HepG2 (cell line): Measurements from ENCODE around the gene RRAD. TPM values are rescaled to one million over a fixed set of nuclear protein-coding genes. Genes with fewer than 3 reads are reported as not detected.

ENCODE experiments used
- ARNT2 ChIP-seq: sonication (generic); formaldehyde crosslinking; IDR thresholded peaks from 2 replicates; pipeline ENCODE4 v1.8.0; 2022; ENCODE audit warnings: mild to moderate bottlenecking, low read depth, missing genetic modification reagents, moderate library complexity
- GZF1 ChIP-seq: sonication (generic); formaldehyde crosslinking; IDR thresholded peaks from 2 replicates; pipeline ENCODE4 v1.5.1; 2020; ENCODE audit warnings: mild to moderate bottlenecking, missing genetic modification reagents
- HNF4G ChIP-seq, 2 experiments: sonication (generic) in 1 of 2; formaldehyde crosslinking in 1 of 2; IDR thresholded peaks; 2 replicates each; pipeline versions ENCODE4 v1.4.0 to v1.6.1; 2011 to 2020; ENCODE audit warnings: borderline replicate concordance in 2 of 2, low read depth in 2 of 2, mild to moderate bottlenecking in 2 of 2, low read length in 1 of 2, missing genetic modification reagents in 1 of 2, moderate library complexity in 1 of 2
- HNRNPH1 ChIP-seq: fragments of 200-400 bp; formaldehyde crosslinking; optimal IDR thresholded peaks from 2 replicates; pipeline ENCODE3; 2017; ENCODE audit warnings: mild to moderate bottlenecking, low read depth, low read length
- MEIS2 ChIP-seq: sonication (generic); formaldehyde crosslinking; IDR thresholded peaks from 2 replicates; pipeline ENCODE4 v1.9.0; 2021; ENCODE audit warnings: mild to moderate bottlenecking, missing genetic modification reagents
- NCOA5 ChIP-seq: sonication (generic); formaldehyde crosslinking; IDR thresholded peaks from 2 replicates; pipeline ENCODE4 v1.4.0; 2020; ENCODE audit warnings: missing genetic modification reagents
- RAD21 ChIP-seq: fragments of 450-650 bp; formaldehyde crosslinking; IDR thresholded peaks from 2 replicates; pipeline ENCODE4 v1.5.0; 2020; ENCODE audit warnings: mild to moderate bottlenecking
- SMC3 ChIP-seq: IDR thresholded peaks from 2 replicates; pipeline ENCODE4 v1.6.1; 2011; ENCODE audit warnings: low read length, improper control_type of control experiment
- ZBTB4 ChIP-seq: sonication (generic); formaldehyde crosslinking; IDR thresholded peaks from 2 replicates; pipeline ENCODE4 v1.4.0; 2020; ENCODE audit warnings: missing genetic modification reagents, mild to moderate bottlenecking, borderline replicate concordance
- ZNF160 ChIP-seq: sonication (generic); formaldehyde crosslinking; IDR thresholded peaks from 2 replicates; pipeline ENCODE4 v1.8.0; 2022; ENCODE audit warnings: mild to moderate bottlenecking, inconsistent platforms, missing genetic modification reagents
- ZNF281 ChIP-seq: sonication (generic); formaldehyde crosslinking; IDR thresholded peaks from 2 replicates; pipeline ENCODE4 v1.4.0; 2020; ENCODE audit warnings: missing genetic modification reagents, borderline replicate concordance
- ZNF354B ChIP-seq: sonication (generic); formaldehyde crosslinking; IDR thresholded peaks from 2 replicates; pipeline ENCODE4 v1.8.0; 2022; ENCODE audit warnings: mild to moderate bottlenecking, missing genetic modification reagents
- ZNF484 ChIP-seq: sonication (generic); formaldehyde crosslinking; IDR thresholded peaks from 2 replicates; pipeline ENCODE4 v1.5.1; 2020; ENCODE audit warnings: mild to moderate bottlenecking, low read depth, missing genetic modification reagents, borderline replicate concordance
- ZNF574 ChIP-seq: sonication (generic); formaldehyde crosslinking; IDR thresholded peaks from 2 replicates; pipeline ENCODE4 v1.4.0; 2020; ENCODE audit warnings: missing genetic modification reagents
- polyA plus RNA-seq, 8 experiments: library from polyadenylated mRNA; depleted of rRNA in 3 of 8; stranded (reverse) in 7 of 8; unstranded in 1 of 8; fragments of >200 nt; fragmentation: Illumina TruSeq in 4 of 8; extraction: Trizol in 4 of 8; gene quantifications; 2 replicates each; pipeline versions ENCODE4 v1.2.1 to v1.2.3, GENCODE V29; 2011 to 2016; ENCODE audit warnings: low read depth in 4 of 8, missing spikeins in 1 of 8, mixed read lengths in 1 of 8; ENCODE audit not compliant: insufficient read depth in 1 of 8
- total RNA-seq, 5 experiments: library from RNA; depleted of rRNA; stranded (reverse); fragments of >200 nt; fragmentation: Illumina TruSeq; extraction: Trizol; gene quantifications; 2 replicates each; pipeline ENCODE4 v1.2.3, GENCODE V29; 2016; ENCODE audit warnings: low read depth in 1 of 5

RRAD gene
- total and polyA plus RNA-seq, 2 of the 13 experiments (the other 11 are each of a cell fraction or from before 2014, with no cell fraction given) = 0.80 to 1.1 TPM

- TF ChIP-seq ZNF574 (peak; percentile 85), SMC3 (peak; percentile 11; the same call in 1 of the 2 replicates), GZF1 (CRISPR knock-in tag) (no peak), HNF4G (IDR thresholded peaks at IDR 0.05; ENCODE audit: borderline replicate concordance, low read depth, low read length) (no peak), HNF4G (CRISPR knock-in tag; IDR thresholded peaks at IDR 0.05; ENCODE audit: borderline replicate concordance, low read depth) (0 out of 2 replicates have a peak, but pooled peaks have one; percentile 27), ZNF281 (no peak), RAD21 (CRISPR knock-in tag) (peak; percentile 74), HNRNPH1 (no peak), ZNF484 (CRISPR knock-in tag) (no peak), NCOA5 (CRISPR knock-in tag) (no peak), ARNT2 (peak; percentile 81), MEIS2 (CRISPR knock-in tag) (peak; percentile 85; the same call in 1 of the 2 replicates), ZNF160 (CRISPR knock-in tag) (peak; percentile 86; the same call in 1 of the 2 replicates), ZBTB4 (CRISPR knock-in tag) (peak; percentile 34; the same call in 1 of the 2 replicates), ZNF354B (CRISPR knock-in tag) (no peak)
Measured at GRCh38 chr16:66872943-66873684, 52.2 kb downstream of the RRAD start (continued).
